AG04450 (cell line): Measurements from ENCODE around the gene EEF1E1. TPM values are rescaled to one million over a fixed set of nuclear protein-coding genes. Genes with fewer than 3 reads are reported as not detected.

Source experiments
- CTCF ChIA-PET: fragments of 300-600, 350-600 bp; formaldehyde crosslinking; extraction: SDS; loops from one replicate; lab custom pipeline; 2022; ENCODE audit warnings: antibody characterized with exemption, inconsistent platforms; lab: Charles Lee
- POLR2A ChIA-PET: fragments of 350-600 bp; formaldehyde crosslinking; extraction: SDS; loops from one replicate; lab custom pipeline; 2021; ENCODE audit warnings: antibody characterized with exemption, inconsistent platforms; lab: Yijun Ruan, JAX
- DNase-seq: peaks from one replicate; pipeline ENCODE4 v3.0.0-alpha.2; 2011; ENCODE audit warnings: low read depth, low spot score
- H3K27ac ChIP-seq: one replicate; pipeline ENCODE4 v1.5.1; 2012; ENCODE audit warnings: low read depth, low read length, control low read depth
- H3K27me3 ChIP-seq: one replicate; pipeline ENCODE4 v1.6.0; 2012; ENCODE audit warnings: low read length; ENCODE audit not compliant: control insufficient read depth, insufficient read depth
- H3K4me3 ChIP-seq: 2 replicates; pipeline ENCODE4 v1.5.1; 2011; ENCODE audit warnings: mild to moderate bottlenecking, low read depth, low read length, control low read depth
- H3K9me3 ChIP-seq: 2 replicates; pipeline ENCODE4 v1.5.1; 2012; ENCODE audit warnings: low read length; ENCODE audit not compliant: control insufficient read depth, insufficient read depth
- polyA plus RNA-seq: library from polyadenylated mRNA; depleted of rRNA; stranded (reverse); fragments of >200 nt; gene quantifications from 2 replicates; pipeline ENCODE4 v1.2.3, GENCODE V29; 2011
- TF ChIP-seq, protein P1 (sequence below): IDR thresholded peaks from 2 replicates; pipeline ENCODE4 v1.5.1; 2011; ENCODE audit warnings: low read depth, low read length, control low read depth, inconsistent platforms

EEF1E1 gene
- polyA plus RNA-seq, 1 experiment, result 65.1 TPM

DNA sequence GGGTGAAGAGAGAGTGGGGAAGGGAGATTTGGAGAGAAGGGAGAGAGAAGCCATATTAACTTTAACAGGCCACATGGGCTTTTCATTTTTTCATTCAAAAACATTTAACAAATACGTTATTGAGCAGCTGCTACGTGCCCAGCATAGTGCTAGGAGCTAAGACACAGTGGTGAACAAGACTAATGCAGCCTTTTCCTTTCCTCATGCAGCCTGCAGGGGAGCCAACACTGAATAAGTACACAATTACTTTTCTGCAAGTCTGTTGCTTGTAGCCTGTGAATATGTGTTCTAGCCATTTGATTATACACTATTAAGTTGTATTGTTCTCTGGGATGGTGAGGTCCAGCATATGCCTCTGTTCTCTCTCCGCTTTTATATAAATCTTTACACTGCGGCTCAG lies 36.2 kb downstream of the EEF1E1 start:
- ChIA-PET CTCF (interaction anchor here (1.1 kb wide), 1 partner anchor 16 kb away, joined by 3 read pairs; no protein-coding TSS in a partner anchor), POLR2A (no interaction called here)
- DNase-seq, result no peak
- H3K27me3 ChIP-seq, result no peaks in the 10 kb centered on the region
- H3K27ac ChIP-seq, result no peak overlapping the region
- peaks cover 3% of the 10 kb centered on the region; the same call in 1 of the 2 replicates for H3K9me3 ChIP-seq
- TF ChIP-seq, protein P1, sequence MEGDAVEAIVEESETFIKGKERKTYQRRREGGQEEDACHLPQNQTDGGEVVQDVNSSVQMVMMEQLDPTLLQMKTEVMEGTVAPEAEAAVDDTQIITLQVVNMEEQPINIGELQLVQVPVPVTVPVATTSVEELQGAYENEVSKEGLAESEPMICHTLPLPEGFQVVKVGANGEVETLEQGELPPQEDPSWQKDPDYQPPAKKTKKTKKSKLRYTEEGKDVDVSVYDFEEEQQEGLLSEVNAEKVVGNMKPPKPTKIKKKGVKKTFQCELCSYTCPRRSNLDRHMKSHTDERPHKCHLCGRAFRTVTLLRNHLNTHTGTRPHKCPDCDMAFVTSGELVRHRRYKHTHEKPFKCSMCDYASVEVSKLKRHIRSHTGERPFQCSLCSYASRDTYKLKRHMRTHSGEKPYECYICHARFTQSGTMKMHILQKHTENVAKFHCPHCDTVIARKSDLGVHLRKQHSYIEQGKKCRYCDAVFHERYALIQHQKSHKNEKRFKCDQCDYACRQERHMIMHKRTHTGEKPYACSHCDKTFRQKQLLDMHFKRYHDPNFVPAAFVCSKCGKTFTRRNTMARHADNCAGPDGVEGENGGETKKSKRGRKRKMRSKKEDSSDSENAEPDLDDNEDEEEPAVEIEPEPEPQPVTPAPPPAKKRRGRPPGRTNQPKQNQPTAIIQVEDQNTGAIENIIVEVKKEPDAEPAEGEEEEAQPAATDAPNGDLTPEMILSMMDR, result no peak
- no peak overlapping the region for H3K4me3 ChIP-seq

GRCh38 chr6:8065519-8065911 lies 36.8 kb downstream of the EEF1E1 start:
- H3K4me3 ChIP-seq, result no peak overlapping the region
- ChIA-PET POLR2A (no interaction called here), CTCF (interaction anchor here (1.1 to 2.8 kb wide), 3 partner anchors 16 to 343 kb away, joined by 3 to 10 read pairs (median 4); no protein-coding TSS in a partner anchor)
- no peaks in the 10 kb centered on the region for H3K27me3 ChIP-seq
- no peak for DNase-seq
- H3K9me3 ChIP-seq, result peaks cover 3% of the 10 kb centered on the region; the same call in 1 of the 2 replicates
- TF ChIP-seq, protein P1, result no peak
- H3K27ac ChIP-seq, result no peak overlapping the region

GRCh38 chr6:8064638-8065518 lies 37.5 kb downstream of the EEF1E1 start:
- ChIA-PET POLR2A (no interaction called here), CTCF (interaction anchor here (0.7 to 2.8 kb wide), 6 partner anchors 9 to 342 kb away, joined by 3 to 10 read pairs (median 4); no protein-coding TSS in a partner anchor)
- DNase-seq, result no peak
- Histone ChIP-seq H3K9me3 (peaks cover 3% of the 10 kb centered on the region; the same call in 1 of the 2 replicates), H3K4me3 (peak overlapping the region; percentile 47), H3K27ac (peak overlapping the region; percentile 59), H3K27me3 (no peaks in the 10 kb centered on the region)
- TF ChIP-seq, protein P1, result no peak

GRCh38 chr6:8063761-8064637 lies 38.3 kb downstream of the EEF1E1 start, which contains the start of gene BLOC1S5:
TSS of gene BLOC1S5 (minus strand) at chr6:8064389. CDS start at chr6:8064376, 13 bp downstream.
- H3K27me3 ChIP-seq, result no peaks in the 10 kb centered on the region
- CTCF ChIA-PET, result interaction anchor here (0.7 to 2.8 kb wide), 7 partner anchors 10 to 449 kb away, joined by 3 to 10 read pairs (median 4); no protein-coding TSS in a partner anchor
- peak within 1 kb of the TSS; percentile 90 for H3K4me3 ChIP-seq
- DNase-seq, result peak; percentile 91
- peak within 1 kb of the TSS; percentile 63 for H3K27ac ChIP-seq
- TF ChIP-seq, protein P1, result peak; percentile 12; the same call in 1 of the 2 replicates
- peaks cover 3% of the 10 kb centered on the region; the same call in 1 of the 2 replicates for H3K9me3 ChIP-seq
- POLR2A ChIA-PET, result interaction anchor here (0.5 to 0.7 kb wide), 2 partner anchors 17 to 294 kb away, joined by 5 to 8 read pairs; no protein-coding TSS in a partner anchor
